ENCODE results near the gene TRUB2.
"Not testable (repeated sequence)": the region's sequence is repeated elsewhere in the genome, so short reads cannot be mapped to it uniquely, and the experiment has no call there.

Gene TRUB2

GRCh38 chr9:128280084-128280622 is 42.1 kb downstream of the TRUB2 start:
- Histone ChIP-seq H3K4me3 (ENCODE audit: low read length) (no peak overlapping the region), H3K27me3 (ENCODE audit: insufficient read depth, low read length) (no peaks in the 10 kb centered on the region), H2AFZ (ENCODE audit: low read depth, low read length) (no peak overlapping the region), H3K36me3 (ENCODE audit: insufficient read depth, low read length) (peaks cover 1% of the 10 kb centered on the region), H3K4me1 (ENCODE audit: insufficient read depth, low read length) (peaks cover 5% of the 10 kb centered on the region), H3K9me3 (ENCODE audit: low read length) (no peaks in the 10 kb centered on the region)

- H3K9me3 ChIP-seq (ENCODE audit: low read length); H2AFZ ChIP-seq (ENCODE audit: low read depth, low read length); H3K36me3 ChIP-seq (ENCODE audit: insufficient read depth, low read length); H3K27me3 ChIP-seq (ENCODE audit: insufficient read depth, low read length); H3K4me3 ChIP-seq (ENCODE audit: low read length): not testable (repeated sequence)
- H3K4me1 ChIP-seq (ENCODE audit: insufficient read depth, low read length), result peaks cover 13% of the 10 kb centered on the region
Observed at GRCh38 chr9:128279088-128280073, 42.9 kb downstream of the TRUB2 start.

DNA sequence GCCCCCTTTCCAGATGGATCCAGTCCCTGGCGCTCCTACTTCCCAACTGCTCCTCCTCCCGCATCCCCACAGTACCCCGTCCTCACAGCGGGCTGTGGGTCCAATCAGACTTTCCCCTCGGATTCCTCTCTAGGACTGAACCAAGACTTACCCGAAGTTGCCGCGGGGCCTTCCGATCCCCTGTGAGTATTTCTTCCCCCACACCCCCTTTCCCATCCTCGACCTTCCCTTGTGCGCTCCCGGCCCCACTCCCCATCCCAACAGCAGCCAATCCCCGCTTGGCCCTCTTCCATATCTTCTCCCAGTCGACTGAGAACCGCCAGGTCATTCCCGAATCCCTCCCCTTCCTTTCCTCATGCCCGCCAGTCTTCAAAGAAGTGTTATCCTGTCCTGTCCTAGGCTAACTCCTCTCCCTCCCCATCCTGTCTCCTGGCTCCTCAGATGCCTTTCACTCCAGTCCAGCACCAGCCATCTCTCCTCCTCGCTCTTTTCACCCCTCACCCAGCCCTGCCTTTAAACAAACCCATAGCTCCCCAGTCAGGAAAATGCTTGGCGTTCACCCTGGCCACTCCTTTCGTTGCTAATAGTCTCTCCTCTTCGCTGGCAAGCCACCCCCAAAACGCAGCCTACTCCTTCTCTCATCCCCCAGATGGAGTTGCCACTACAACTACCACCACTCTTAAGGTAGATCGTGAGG is 45.5 kb downstream of the TRUB2 start:
- Histone ChIP-seq H2AFZ (ENCODE audit: low read depth, low read length) (peak overlapping the region; percentile 15), H3K4me1 (ENCODE audit: insufficient read depth, low read length) (peaks cover 16% of the 10 kb centered on the region), H3K4me3 (ENCODE audit: low read length) (peak overlapping the region; percentile 69), H3K27me3 (ENCODE audit: insufficient read depth, low read length) (no peaks in the 10 kb centered on the region), H3K9me3 (ENCODE audit: low read length) (no peaks in the 10 kb centered on the region), H3K36me3 (ENCODE audit: insufficient read depth, low read length) (peaks cover 19% of the 10 kb centered on the region)

GRCh38 chr9:128276008-128276573 is 46.2 kb downstream of the TRUB2 start, which contains the start of gene SWI5:
Gene SWI5 (plus strand): TSS chr9:128276276.
- no peaks in the 10 kb centered on the region for H3K27me3 ChIP-seq (ENCODE audit: insufficient read depth, low read length)
- peak within 1 kb of the TSS; percentile 69 for H3K4me3 ChIP-seq (ENCODE audit: low read length)
- no peaks in the 10 kb centered on the region for H3K9me3 ChIP-seq (ENCODE audit: low read length)
- H3K4me1 ChIP-seq (ENCODE audit: insufficient read depth, low read length), result peaks cover 16% of the 10 kb centered on the region
- H2AFZ ChIP-seq (ENCODE audit: low read depth, low read length), result peak within 1 kb of the TSS; percentile 74
- peaks cover 24% of the 10 kb centered on the region for H3K36me3 ChIP-seq (ENCODE audit: insufficient read depth, low read length)

DNA sequence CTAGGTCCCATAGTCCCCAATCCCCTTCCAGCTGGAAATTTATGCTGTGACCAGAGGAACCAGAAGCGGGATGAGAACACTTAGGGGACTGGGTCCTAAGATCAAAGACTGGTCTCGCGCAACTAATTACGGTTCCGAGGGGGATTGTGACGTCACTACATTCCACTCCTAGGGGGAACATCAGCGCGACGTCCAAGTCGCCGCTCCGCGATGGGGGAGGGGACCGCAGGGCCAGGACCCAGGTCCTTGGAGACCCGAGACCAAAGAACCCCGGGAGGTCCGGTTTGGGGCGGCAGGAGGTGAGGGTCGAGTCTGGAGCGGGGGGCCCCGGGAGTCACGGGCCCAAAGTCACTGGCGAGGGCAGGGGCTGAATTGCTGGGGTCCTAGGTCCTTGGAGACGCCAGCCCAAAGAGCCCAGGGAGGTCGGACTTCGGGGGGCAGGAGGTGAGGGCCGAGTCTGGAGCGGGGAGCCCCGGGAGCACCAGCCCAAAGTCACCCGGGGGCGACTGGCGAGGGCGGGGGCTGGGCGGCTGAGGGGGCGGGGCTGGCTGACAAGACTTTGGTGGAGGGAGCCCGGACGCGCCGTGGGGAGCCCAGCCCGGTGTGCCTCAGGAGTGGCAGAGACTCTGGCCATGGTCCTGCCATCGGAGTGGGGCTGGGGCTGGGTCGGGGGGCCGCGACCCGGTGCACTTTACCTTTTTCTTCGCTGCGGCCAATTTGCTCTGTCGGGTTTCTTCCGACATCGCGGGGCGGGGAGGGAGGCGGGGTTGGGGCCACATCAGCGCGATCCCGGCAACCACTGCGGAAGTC is 46.8 kb downstream of the TRUB2 start, which contains the start of gene GOLGA2:
Gene GOLGA2, minus strand, starts transcription at position 810 of the 810 bp plus-strand sequence. Its CDS starts 31 bp downstream, at position 779.
- no peaks in the 10 kb centered on the region for H3K27me3 ChIP-seq (ENCODE audit: insufficient read depth, low read length)

GRCh38 chr9:128274245-128274644 is 48.0 kb downstream of the TRUB2 start:
- Histone ChIP-seq H2AFZ (ENCODE audit: low read depth, low read length) (no peak overlapping the region), H3K36me3 (ENCODE audit: insufficient read depth, low read length) (peaks cover 25% of the 10 kb centered on the region), H3K27me3 (ENCODE audit: insufficient read depth, low read length) (no peaks in the 10 kb centered on the region), H3K9me3 (ENCODE audit: low read length) (no peaks in the 10 kb centered on the region), H3K4me1 (ENCODE audit: insufficient read depth, low read length) (peaks cover 16% of the 10 kb centered on the region), H3K4me3 (ENCODE audit: low read length) (no peak overlapping the region)

More for the DNA sequence above, 46.8 kb downstream of the TRUB2 start, which contains the start of gene GOLGA2:
- peak within 1 kb of the TSS; percentile 74 for H2AFZ ChIP-seq (ENCODE audit: low read depth, low read length)
- no peaks in the 10 kb centered on the region for H3K9me3 ChIP-seq (ENCODE audit: low read length)
- peaks cover 16% of the 10 kb centered on the region for H3K4me1 ChIP-seq (ENCODE audit: insufficient read depth, low read length)
- peak within 1 kb of the TSS; percentile 69 for H3K4me3 ChIP-seq (ENCODE audit: low read length)
- H3K36me3 ChIP-seq (ENCODE audit: insufficient read depth, low read length), result peaks cover 25% of the 10 kb centered on the region

GRCh38 chr9:128271512-128271911 is 50.7 kb downstream of the TRUB2 start:
- H2AFZ ChIP-seq (ENCODE audit: low read depth, low read length), result no peak overlapping the region
- H3K36me3 ChIP-seq (ENCODE audit: insufficient read depth, low read length), result peaks cover 42% of the 10 kb centered on the region
- no peak overlapping the region for H3K4me3 ChIP-seq (ENCODE audit: low read length)
- H3K9me3 ChIP-seq (ENCODE audit: low read length), result no peaks in the 10 kb centered on the region
- peaks cover 12% of the 10 kb centered on the region for H3K4me1 ChIP-seq (ENCODE audit: insufficient read depth, low read length)
- no peaks in the 10 kb centered on the region for H3K27me3 ChIP-seq (ENCODE audit: insufficient read depth, low read length)

DNA sequence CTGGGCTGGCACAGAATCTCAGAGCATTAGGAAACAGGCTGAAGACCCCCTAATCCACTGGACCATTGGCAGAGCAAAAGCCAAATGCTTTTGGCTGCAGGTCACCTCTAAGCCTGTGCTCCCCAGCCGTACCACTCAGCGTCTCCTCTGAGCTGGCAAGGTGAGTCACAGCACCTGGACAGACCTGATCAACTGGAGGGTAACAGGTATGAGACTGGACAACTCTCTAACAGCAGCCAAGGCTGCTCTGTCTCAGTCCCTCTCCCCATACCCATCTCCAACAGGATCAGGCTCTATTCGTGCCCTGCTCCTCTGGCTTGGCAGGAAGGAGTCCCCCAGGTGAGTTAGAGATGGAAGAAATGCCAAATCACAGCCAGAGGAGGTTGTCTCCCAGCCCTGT is 51.1 kb downstream of the TRUB2 start:
- Histone ChIP-seq H2AFZ (ENCODE audit: low read depth, low read length) (no peak overlapping the region), H3K4me1 (ENCODE audit: insufficient read depth, low read length) (peaks cover 12% of the 10 kb centered on the region), H3K36me3 (ENCODE audit: insufficient read depth, low read length) (peaks cover 42% of the 10 kb centered on the region), H3K4me3 (ENCODE audit: low read length) (no peak overlapping the region), H3K27me3 (ENCODE audit: insufficient read depth, low read length) (no peaks in the 10 kb centered on the region), H3K9me3 (ENCODE audit: low read length) (no peaks in the 10 kb centered on the region)

GRCh38 chr9:128266868-128267590 is 55.2 kb downstream of the TRUB2 start:
- no peaks in the 10 kb centered on the region for H3K27me3 ChIP-seq (ENCODE audit: insufficient read depth, low read length)
- H2AFZ ChIP-seq (ENCODE audit: low read depth, low read length), result no peak overlapping the region
- H3K4me1 ChIP-seq (ENCODE audit: insufficient read depth, low read length), result no peaks in the 10 kb centered on the region
- H3K4me3 ChIP-seq (ENCODE audit: low read length), result no peak overlapping the region
- no peaks in the 10 kb centered on the region for H3K9me3 ChIP-seq (ENCODE audit: low read length)
- peaks cover 40% of the 10 kb centered on the region for H3K36me3 ChIP-seq (ENCODE audit: insufficient read depth, low read length)

DNA sequence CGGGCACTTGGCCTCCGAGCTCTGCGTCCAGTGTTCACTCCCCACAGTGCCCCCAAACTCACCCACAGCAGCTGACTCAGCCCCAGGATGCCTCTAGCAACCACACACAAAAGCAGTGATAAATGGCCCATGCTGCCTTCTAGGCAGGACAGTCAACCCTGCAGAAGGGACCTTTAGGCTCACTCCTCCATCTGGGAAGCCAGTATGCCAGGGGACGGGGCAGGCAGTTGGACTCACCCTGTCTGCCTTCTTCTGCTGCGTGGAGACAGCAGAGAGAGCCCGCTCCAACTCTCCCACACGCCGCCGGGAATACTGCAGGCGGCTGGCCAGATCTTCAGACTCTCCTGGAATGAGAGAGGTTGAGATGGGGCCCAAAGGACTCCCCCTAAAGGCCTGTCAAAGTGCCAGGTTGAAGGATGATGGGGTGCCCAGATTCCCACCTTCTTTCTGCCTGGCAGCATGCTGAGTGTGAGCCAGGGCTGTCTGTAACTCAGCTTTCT is 56.8 kb downstream of the TRUB2 start:
- no peak overlapping the region for H2AFZ ChIP-seq (ENCODE audit: low read depth, low read length)
- H3K36me3 ChIP-seq (ENCODE audit: insufficient read depth, low read length), result peaks cover 48% of the 10 kb centered on the region
- no peak overlapping the region for H3K4me3 ChIP-seq (ENCODE audit: low read length)
- no peaks in the 10 kb centered on the region for H3K9me3 ChIP-seq (ENCODE audit: low read length)
- no peaks in the 10 kb centered on the region for H3K4me1 ChIP-seq (ENCODE audit: insufficient read depth, low read length)
- no peaks in the 10 kb centered on the region for H3K27me3 ChIP-seq (ENCODE audit: insufficient read depth, low read length)

- H3K4me1 ChIP-seq (ENCODE audit: insufficient read depth, low read length), result no peaks in the 10 kb centered on the region
- H3K4me3 ChIP-seq (ENCODE audit: low read length), result no peak overlapping the region
- peaks cover 66% of the 10 kb centered on the region for H3K36me3 ChIP-seq (ENCODE audit: insufficient read depth, low read length)
- H2AFZ ChIP-seq (ENCODE audit: low read depth, low read length), result no peak overlapping the region
- no peaks in the 10 kb centered on the region for H3K9me3 ChIP-seq (ENCODE audit: low read length)
- H3K27me3 ChIP-seq (ENCODE audit: insufficient read depth, low read length), result no peaks in the 10 kb centered on the region
Observed at GRCh38 chr9:128262687-128263086, 59.6 kb downstream of the TRUB2 start.

Measured in neuron (in vitro differentiated cells).